H9 (cell line): ENCODE data around the gene CBLB. TPM values are rescaled to one million over a fixed set of nuclear protein-coding genes. Genes with fewer than 3 reads are reported as not detected.

Source experiments
- DNase-seq: peaks from one replicate; pipeline ENCODE4 v3.0.0-alpha.2; 2017
- H2AFZ ChIP-seq: one replicate; pipeline ENCODE4 v1.6.1; 2013; ENCODE audit warnings: mild to moderate bottlenecking, low read length, control low read depth, moderate library complexity
- H2AK5ac ChIP-seq: 2 replicates; pipeline ENCODE4 v1.6.1; 2013; ENCODE audit warnings: low read length, control low read depth, mixed read lengths; ENCODE audit not compliant: insufficient read length
- H2BK120ac ChIP-seq: one replicate; pipeline ENCODE4 v1.6.1; 2013; ENCODE audit warnings: low read depth, mild to moderate bottlenecking, low read length, control low read depth, inconsistent platforms; ENCODE audit not compliant: poor library complexity, severe bottlenecking
- H2BK12ac ChIP-seq: 2 replicates; pipeline ENCODE4 v1.6.1; 2013; ENCODE audit warnings: low read length, control low read depth, mixed read lengths, low read depth; ENCODE audit not compliant: insufficient read length
- H2BK15ac ChIP-seq: 2 replicates; pipeline ENCODE4 v1.6.1; 2013; ENCODE audit warnings: low read depth, low read length, control low read depth
- H2BK20ac ChIP-seq: one replicate; pipeline ENCODE4 v1.6.1; 2013; ENCODE audit warnings: low read depth, mild to moderate bottlenecking, low read length, control low read depth, inconsistent platforms; ENCODE audit not compliant: poor library complexity, severe bottlenecking
- H2BK5ac ChIP-seq: 2 replicates; pipeline ENCODE4 v1.6.1; 2013; ENCODE audit warnings: low read length, control low read depth, mixed read lengths; ENCODE audit not compliant: insufficient read length
- H3K14ac ChIP-seq: 2 replicates; pipeline ENCODE4 v1.6.1; 2013; ENCODE audit warnings: low read length, control low read depth; ENCODE audit not compliant: insufficient read depth
- H3K18ac ChIP-seq: 2 replicates; pipeline ENCODE4 v1.6.1; 2013; ENCODE audit warnings: low read depth, mild to moderate bottlenecking, mixed read lengths, low read length, control low read depth; ENCODE audit not compliant: insufficient read length
- H3K23ac ChIP-seq: 2 replicates; pipeline ENCODE4 v1.6.1; 2013; ENCODE audit warnings: low read length, control low read depth, mixed read lengths, low read depth; ENCODE audit not compliant: insufficient read length
- H3K23me2 ChIP-seq: 2 replicates; pipeline ENCODE4 v1.6.1; 2013; ENCODE audit warnings: low read depth, mild to moderate bottlenecking, mixed read lengths, low read length, control low read depth; ENCODE audit not compliant: insufficient read length, poor library complexity, severe bottlenecking
- H3K27ac ChIP-seq: 2 replicates; pipeline ENCODE4 v1.5.1; 2013; ENCODE audit warnings: low read length, control low read depth, mixed read lengths, low read depth; ENCODE audit not compliant: insufficient read length
- H3K27me3 ChIP-seq: 2 replicates; pipeline ENCODE4 v1.6.1; 2013; ENCODE audit warnings: low read length, control low read depth, inconsistent platforms; ENCODE audit not compliant: insufficient read depth
- H3K4ac ChIP-seq: 2 replicates; pipeline ENCODE4 v1.6.1; 2013; ENCODE audit warnings: low read depth, mild to moderate bottlenecking, control low read depth, inconsistent platforms, low read length, moderate library complexity
- H3K4me1 ChIP-seq: 2 replicates; pipeline ENCODE4 v1.6.1; 2013; ENCODE audit warnings: low read length, control low read depth, inconsistent platforms; ENCODE audit not compliant: insufficient read depth
- H3K4me2 ChIP-seq: 2 replicates; pipeline ENCODE4 v1.6.1; 2013; ENCODE audit warnings: low read length, control low read depth, mixed read lengths; ENCODE audit not compliant: insufficient read length, insufficient read depth
- H3K56ac ChIP-seq: 2 replicates; pipeline ENCODE4 v1.6.1; 2013; ENCODE audit warnings: low read depth, mild to moderate bottlenecking, mixed read lengths, low read length, control low read depth; ENCODE audit not compliant: insufficient read length
- H3K79me1 ChIP-seq: 2 replicates; pipeline ENCODE4 v1.6.1; 2013; ENCODE audit warnings: low read depth, mild to moderate bottlenecking, moderate library complexity, low read length, control low read depth, inconsistent platforms; ENCODE audit not compliant: insufficient read depth, poor library complexity, severe bottlenecking
- H3K79me2 ChIP-seq: 2 replicates; pipeline ENCODE4 v1.6.1; 2013; ENCODE audit warnings: low read length, control low read depth, inconsistent platforms; ENCODE audit not compliant: insufficient read depth
- H3K9ac ChIP-seq: 2 replicates; pipeline ENCODE4 v1.6.1; 2013; ENCODE audit warnings: low read length, control low read depth, mixed read lengths; ENCODE audit not compliant: insufficient read length; ENCODE audit errors: extremely low read depth
- H3K9me3 ChIP-seq: one replicate; pipeline ENCODE4 v1.6.1; 2013; ENCODE audit warnings: low read depth, low read length, inconsistent platforms; ENCODE audit not compliant: control insufficient read depth
- H3T11ph ChIP-seq: one replicate; pipeline ENCODE4 v1.6.1; 2013; ENCODE audit warnings: mild to moderate bottlenecking, low read length, control low read depth, inconsistent platforms
- H4K20me1 ChIP-seq: one replicate; pipeline ENCODE4 v1.6.1; 2013; ENCODE audit not compliant: control insufficient read depth, insufficient read length, insufficient read depth
- H4K5ac ChIP-seq: 2 replicates; pipeline ENCODE4 v1.6.1; 2013; ENCODE audit warnings: low read depth, mild to moderate bottlenecking, mixed read lengths, low read length, control low read depth; ENCODE audit not compliant: insufficient read length
- H4K8ac ChIP-seq: replicated peaks from 2 replicates; pipeline ENCODE4 v1.6.1; 2013; ENCODE audit warnings: low read length, control low read depth, mixed read lengths, low read depth; ENCODE audit not compliant: insufficient read length
- H4K91ac ChIP-seq: 2 replicates; pipeline ENCODE4 v1.6.1; 2013; ENCODE audit warnings: low read depth, mild to moderate bottlenecking, moderate library complexity, mixed read lengths, low read length, control low read depth; ENCODE audit not compliant: insufficient read length
- H3K27ac Mint-ChIP-seq, 3 experiments: 2 replicates in 2 of 3; 3 replicates in 1 of 3; pipeline ENCODE4 v1.8.0; 2020 to 2021; ENCODE audit warnings: mixed read lengths in 3 of 3, mild to moderate bottlenecking in 1 of 3, moderate library complexity in 1 of 3
- H3K27me3 Mint-ChIP-seq: 2 replicates; pipeline ENCODE4 v1.8.0; 2021; ENCODE audit warnings: low read depth, mild to moderate bottlenecking, moderate library complexity, mixed read lengths
- H3K36me3 Mint-ChIP-seq, 3 experiments: 2 replicates in 2 of 3; 3 replicates in 1 of 3; pipeline ENCODE4 v1.8.0; 2020 to 2021; ENCODE audit warnings: low read depth in 3 of 3, mixed read lengths in 3 of 3; ENCODE audit not compliant: insufficient read depth in 1 of 3
- H3K4me1 Mint-ChIP-seq, 2 experiments: 2 replicates each; pipeline ENCODE4 v1.8.0; 2020; ENCODE audit warnings: mixed read lengths in 2 of 2
- H3K4me3 Mint-ChIP-seq, 2 experiments: 2 replicates in 1 of 2; 3 replicates in 1 of 2; pipeline ENCODE4 v1.8.0; 2020 to 2021; ENCODE audit warnings: mild to moderate bottlenecking in 2 of 2, mixed read lengths in 2 of 2, moderate library complexity in 1 of 2
- H3K9me3 Mint-ChIP-seq, 2 experiments: 2 replicates in 1 of 2; 3 replicates in 1 of 2; pipeline ENCODE4 v1.8.0; 2020; ENCODE audit warnings: mild to moderate bottlenecking in 2 of 2, mixed read lengths in 2 of 2, moderate library complexity in 1 of 2
- WGBS: extraction: QIAGEN DNeasy Blood & Tissue Kit; methylation state at CpG from one replicate; pipeline ENCODE4 v1.1.7; 2013; ENCODE audit warnings: missing lambda C conversion rate, low lambda C conversion rate, mixed read lengths; ENCODE audit not compliant: insufficient read length; ENCODE audit errors: extremely low coverage; 5-methylcytosine and 5-hydroxymethylcytosine counted together
- total RNA-seq: library from RNA; stranded (reverse); gene quantifications from 2 replicates; pipeline ENCODE4 v1.2.1, GENCODE V29; 2021
- TF ChIP-seq, protein P1 (sequence below): fragments of 200-600 bp; sonication (generic); conservative IDR thresholded peaks from 3 replicates; pipeline ENCODE4 v1.8.0; 2021; ENCODE audit warnings: antibody characterized with exemption, mild to moderate bottlenecking

The CBLB gene
- total RNA-seq, 1 experiment from 2014 or later = 25.7 TPM

DNA sequence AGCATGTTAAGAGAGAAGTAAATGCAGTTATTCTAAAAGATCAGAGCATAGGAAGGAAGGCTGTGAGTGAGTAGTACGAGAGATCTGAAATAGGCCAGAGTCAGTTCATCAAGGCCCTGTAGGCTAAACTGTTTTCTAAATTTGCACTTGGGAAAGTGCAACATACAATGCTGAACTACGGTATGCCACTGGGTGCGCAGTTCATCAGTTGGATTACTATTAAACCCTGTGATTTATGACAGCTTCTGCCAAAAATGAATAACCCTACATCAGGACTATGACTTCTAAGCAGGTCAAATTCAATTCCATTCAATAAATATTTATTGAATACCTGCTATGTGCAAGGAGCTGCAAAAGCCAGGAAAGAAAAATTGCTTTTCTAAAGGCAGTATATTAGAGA lies 10.8 kb downstream of the CBLB start:
- no peaks in the 10 kb centered on the region for H3K23me2 ChIP-seq
- Mint-ChIP-seq H3K27me3 (no peaks in the 10 kb centered on the region), H3K9me3 (no peaks in the 10 kb centered on the region), H3K4me1 (peaks cover 2 to 3% of the 10 kb centered on the region in 2 experiments; a peak in 2 of 4 replicates), H3K27ac (no peak overlapping the region), H3K4me3 (no peak overlapping the region), H3K36me3 (peaks cover 5 to 34% (median 20%) of the 10 kb centered on the region in 3 experiments)
- H3K79me1 ChIP-seq = peaks cover 3% of the 10 kb centered on the region
- H2AFZ ChIP-seq = no peak overlapping the region
- no peak overlapping the region for H2BK12ac ChIP-seq
- no peak overlapping the region for H3K18ac ChIP-seq
- H3K23ac ChIP-seq = no peak overlapping the region
- H3K4me1 ChIP-seq = no peaks in the 10 kb centered on the region
- WGBS = no CpG with 5 or more reads among the region's 3 CpGs
- H3K79me2 ChIP-seq = no peaks in the 10 kb centered on the region; the same call in 1 of the 2 replicates
- no peak overlapping the region for H3K4me2 ChIP-seq
- H3T11ph ChIP-seq = no peak overlapping the region
- TF ChIP-seq, protein P1, sequence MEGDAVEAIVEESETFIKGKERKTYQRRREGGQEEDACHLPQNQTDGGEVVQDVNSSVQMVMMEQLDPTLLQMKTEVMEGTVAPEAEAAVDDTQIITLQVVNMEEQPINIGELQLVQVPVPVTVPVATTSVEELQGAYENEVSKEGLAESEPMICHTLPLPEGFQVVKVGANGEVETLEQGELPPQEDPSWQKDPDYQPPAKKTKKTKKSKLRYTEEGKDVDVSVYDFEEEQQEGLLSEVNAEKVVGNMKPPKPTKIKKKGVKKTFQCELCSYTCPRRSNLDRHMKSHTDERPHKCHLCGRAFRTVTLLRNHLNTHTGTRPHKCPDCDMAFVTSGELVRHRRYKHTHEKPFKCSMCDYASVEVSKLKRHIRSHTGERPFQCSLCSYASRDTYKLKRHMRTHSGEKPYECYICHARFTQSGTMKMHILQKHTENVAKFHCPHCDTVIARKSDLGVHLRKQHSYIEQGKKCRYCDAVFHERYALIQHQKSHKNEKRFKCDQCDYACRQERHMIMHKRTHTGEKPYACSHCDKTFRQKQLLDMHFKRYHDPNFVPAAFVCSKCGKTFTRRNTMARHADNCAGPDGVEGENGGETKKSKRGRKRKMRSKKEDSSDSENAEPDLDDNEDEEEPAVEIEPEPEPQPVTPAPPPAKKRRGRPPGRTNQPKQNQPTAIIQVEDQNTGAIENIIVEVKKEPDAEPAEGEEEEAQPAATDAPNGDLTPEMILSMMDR = no peak
- no peak overlapping the region for H4K8ac ChIP-seq
- no peak overlapping the region for H2BK5ac ChIP-seq
- no peak overlapping the region for H2AK5ac ChIP-seq
- no peak overlapping the region for H3K56ac ChIP-seq
- no peak overlapping the region for H3K4ac ChIP-seq
- H3K14ac ChIP-seq = no peak overlapping the region
- no peak overlapping the region for H2BK120ac ChIP-seq
- no peak for DNase-seq
- H4K91ac ChIP-seq = no peak overlapping the region
- no peaks in the 10 kb centered on the region for H3K27me3 ChIP-seq
- H2BK15ac ChIP-seq = no peak overlapping the region
- no peak overlapping the region for H3K27ac ChIP-seq
- no peak overlapping the region for H4K5ac ChIP-seq
- H4K20me1 ChIP-seq = no peaks in the 10 kb centered on the region
- no peaks in the 10 kb centered on the region for H3K9me3 ChIP-seq
- H2BK20ac ChIP-seq = no peak overlapping the region
- no peak overlapping the region for H3K9ac ChIP-seq
